SW480 (cell line): ENCODE measurements around the gene DSCAM.

Experiments
- DNase-seq: peaks from one replicate; pipeline ENCODE4 v3.0.0-alpha.2; 2016; ENCODE audit warnings: low spot score

The DSCAM gene

DNA sequence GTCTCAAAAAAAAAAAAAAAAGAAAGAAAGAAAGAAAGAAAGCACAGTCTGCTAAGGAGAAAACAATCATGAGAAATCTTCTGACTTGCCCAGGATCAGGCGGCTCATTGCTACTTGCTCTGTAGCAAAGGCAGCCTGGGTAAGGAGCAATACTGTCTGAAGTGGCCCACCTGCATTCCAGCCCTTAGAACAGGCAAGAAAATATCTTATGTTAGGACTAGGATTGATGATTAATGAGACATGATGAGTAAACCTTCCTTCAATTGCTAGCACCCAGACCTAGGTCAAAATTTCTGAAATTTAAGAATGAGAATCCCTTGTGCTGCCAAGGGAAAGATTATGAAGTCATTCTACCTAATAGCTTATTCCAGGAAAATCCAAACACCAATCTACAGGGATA, 140.8 kb downstream of the DSCAM start:
- no peak for DNase-seq

GRCh38 chr21:40704141-40704540, 142.8 kb downstream of the DSCAM start:
- DNase-seq: no peak

- DNase-seq: no peak
Observed at GRCh38 chr21:40699366-40699765, 147.6 kb downstream of the DSCAM start.

- no peak for DNase-seq
Observed at GRCh38 chr21:40696246-40696645, 150.7 kb downstream of the DSCAM start.

- no peak for DNase-seq
Observed at GRCh38 chr21:40689840-40690360, 157.1 kb downstream of the DSCAM start.

- DNase-seq: no peak
Observed at GRCh38 chr21:40689217-40689616, 157.7 kb downstream of the DSCAM start.

GRCh38 chr21:40688106-40688864, 158.7 kb downstream of the DSCAM start:
- no peak for DNase-seq

- DNase-seq: no peak
Observed at GRCh38 chr21:40687625-40688024, 159.3 kb downstream of the DSCAM start.

GRCh38 chr21:40686526-40686925, 160.4 kb downstream of the DSCAM start:
- DNase-seq: no peak

- no peak for DNase-seq
Observed at GRCh38 chr21:40685141-40685540, 161.8 kb downstream of the DSCAM start.

- DNase-seq: no peak
Observed at GRCh38 chr21:40684726-40685125, 162.2 kb downstream of the DSCAM start.

GRCh38 chr21:40683349-40683748, 163.6 kb downstream of the DSCAM start:
- DNase-seq: no peak

DNA sequence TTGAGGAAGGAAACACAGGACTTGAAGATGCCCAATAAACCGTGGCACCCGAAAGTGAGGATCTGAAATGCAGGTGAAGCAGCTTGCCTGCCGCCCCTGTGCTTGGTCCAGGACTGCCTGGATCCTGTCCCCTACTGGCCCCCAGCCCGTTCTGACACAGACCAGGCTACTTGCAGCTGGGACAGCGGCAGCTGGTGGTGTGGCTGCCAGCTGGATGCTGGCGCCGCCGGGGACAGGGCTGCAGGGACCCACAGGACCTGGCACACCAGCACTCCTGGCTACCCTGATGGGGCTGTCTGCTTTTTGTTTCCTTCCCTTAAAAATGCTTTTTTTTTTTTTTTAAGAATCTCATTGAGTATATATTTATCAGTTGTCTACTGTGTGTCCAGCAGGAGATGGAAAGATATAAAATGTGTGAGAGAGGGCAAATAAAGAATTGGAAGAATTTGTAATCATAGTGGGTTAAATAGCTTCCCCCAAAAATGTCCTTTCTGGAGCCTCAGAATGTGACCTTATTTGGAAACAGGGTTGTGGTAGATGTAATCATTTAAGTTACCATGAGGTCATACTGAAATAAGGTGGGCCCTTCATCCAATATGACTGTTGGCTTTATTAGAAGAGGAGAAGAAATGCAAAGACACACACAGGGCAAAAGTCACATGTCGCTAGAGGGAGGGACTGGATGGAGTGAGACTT, 165.6 kb downstream of the DSCAM start:
- DNase-seq: no peak

DNA sequence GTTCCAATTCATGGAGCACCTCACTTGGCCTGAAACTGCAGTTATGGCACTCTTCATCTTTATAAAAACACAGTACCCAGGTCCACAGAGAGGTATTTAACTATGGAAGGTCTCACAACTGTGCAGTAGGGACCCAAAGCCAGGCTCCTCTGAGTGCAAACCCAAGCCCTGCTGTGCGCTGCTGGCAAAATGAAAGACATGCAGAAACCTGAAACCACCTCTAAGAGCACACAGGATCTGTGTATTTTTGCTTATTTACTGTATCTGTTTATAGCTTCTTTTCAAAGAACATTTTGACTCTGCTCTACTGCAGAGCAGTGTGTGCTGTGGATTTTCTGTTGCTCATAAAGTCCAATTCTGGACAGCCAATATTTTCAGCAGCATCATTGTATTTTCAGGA, 166.6 kb downstream of the DSCAM start:
- DNase-seq: no peak

GRCh38 chr21:40678681-40679284, 168.2 kb downstream of the DSCAM start:
- no peak for DNase-seq

- no peak for DNase-seq
Observed at GRCh38 chr21:40675017-40675416, 171.9 kb downstream of the DSCAM start.

GRCh38 chr21:40672602-40673001, 174.4 kb downstream of the DSCAM start:
- no peak for DNase-seq

DNA sequence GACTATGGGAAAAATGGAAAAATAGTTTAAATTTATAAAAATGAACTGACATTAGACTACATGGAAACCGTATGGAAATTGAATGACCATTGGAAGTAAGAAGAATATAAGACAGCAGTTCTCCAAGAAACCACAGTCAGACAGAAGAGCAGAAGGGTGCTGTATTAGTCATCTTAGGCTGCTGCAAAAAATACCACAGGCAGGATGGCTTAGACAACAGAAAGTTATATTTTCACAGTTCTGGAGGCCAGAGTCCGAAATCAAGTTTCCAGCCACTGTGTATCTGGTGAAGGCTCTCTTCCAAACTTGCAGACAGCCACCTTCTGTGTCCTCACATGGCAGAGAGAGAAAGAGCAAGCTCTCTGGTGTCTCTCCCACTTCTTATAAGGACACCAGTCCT, 175.2 kb downstream of the DSCAM start:
- DNase-seq: no peak

DNA sequence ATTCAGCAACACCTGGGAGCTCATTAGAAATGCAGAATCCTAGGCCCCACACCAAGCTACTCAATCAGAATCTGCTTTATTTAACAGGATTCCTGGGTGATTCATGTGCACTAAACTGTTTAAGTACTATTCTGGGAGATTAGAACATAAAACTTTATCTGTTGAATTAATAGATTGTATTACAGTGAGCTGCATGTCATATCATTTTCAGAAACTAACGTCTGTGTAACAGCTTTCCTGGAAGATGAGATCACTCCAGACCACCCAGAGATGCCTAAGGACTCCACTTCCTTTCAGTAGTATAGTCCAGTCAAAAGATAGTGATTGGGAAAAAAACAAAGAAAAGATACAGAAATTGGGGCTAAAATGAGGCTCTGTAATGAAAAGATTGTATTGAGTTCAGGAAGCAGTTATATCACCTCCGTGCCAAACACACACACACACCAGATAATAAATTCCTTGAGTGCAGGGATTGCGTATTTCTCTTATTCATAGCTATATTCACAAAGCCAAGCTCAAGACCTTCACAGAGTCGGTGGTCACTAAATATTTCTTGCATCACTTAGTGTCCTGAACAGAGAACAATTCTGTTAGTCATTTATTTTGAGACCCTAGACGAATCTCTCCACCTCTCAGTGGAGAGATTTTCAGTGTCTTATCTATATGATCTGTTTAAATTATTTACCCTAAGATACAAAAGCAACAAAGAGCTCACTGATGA, 178.2 kb downstream of the DSCAM start:
- DNase-seq: no peak

DNA sequence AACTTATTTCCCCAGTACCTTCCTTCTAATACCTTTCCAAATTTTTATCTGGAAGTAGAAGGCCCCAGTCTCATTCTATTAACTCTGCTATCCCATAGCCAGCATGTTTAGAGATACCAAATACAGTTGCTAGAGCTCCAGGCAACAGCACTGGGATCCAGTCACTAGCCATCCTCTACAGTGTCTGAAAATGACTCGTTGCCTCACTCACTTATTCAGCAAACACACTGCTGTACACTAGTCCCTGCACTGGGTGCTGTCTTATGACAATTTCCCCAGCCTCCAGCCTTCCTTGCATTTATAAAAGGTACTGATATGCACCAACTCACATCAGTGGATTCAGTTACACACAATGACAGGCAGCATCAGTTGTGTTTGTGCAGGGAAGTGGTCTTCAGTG, 179.0 kb downstream of the DSCAM start:
- DNase-seq: no peak

- no peak for DNase-seq
Observed at GRCh38 chr21:40662889-40663288, 184.1 kb downstream of the DSCAM start.

DNA sequence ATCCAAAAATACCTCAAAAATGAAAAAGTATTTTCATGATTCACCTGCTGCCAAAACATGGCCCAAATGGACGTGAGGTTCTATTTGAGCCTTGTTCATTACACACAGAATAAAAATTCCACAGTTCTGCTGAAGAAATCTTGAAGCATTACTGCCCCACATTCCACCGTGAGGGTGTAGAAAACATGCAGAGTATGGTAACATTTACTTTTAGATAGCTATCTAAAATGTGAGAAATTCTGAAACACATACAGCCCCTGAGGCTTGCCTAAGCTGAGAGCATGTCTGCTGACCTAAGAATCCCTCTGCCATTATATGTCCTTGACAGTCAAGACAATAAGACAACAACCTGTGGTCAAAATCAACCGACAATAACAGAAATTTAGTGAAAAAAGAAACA, 186.5 kb downstream of the DSCAM start:
- DNase-seq: no peak
